K562 (cell line): ENCODE data around the gene EMILIN1. TPM values are rescaled to one million over a fixed set of nuclear protein-coding genes. Genes with fewer than 3 reads are reported as not detected.

Experiments used
- GTF2F1 ChIP-seq: IDR thresholded peaks from 2 replicates; pipeline ENCODE4 v1.6.1; 2011; ENCODE audit warnings: low read depth, low read length, improper control_type of control experiment
- HDAC1 ChIP-seq, 2 experiments: fragments of 450-650 bp; IDR thresholded peaks; 2 replicates each; pipeline ENCODE4 v1.6.1; 2016 to 2017; ENCODE audit warnings: inconsistent platforms in 1 of 2, mild to moderate bottlenecking in 1 of 2, moderate library complexity in 1 of 2
- HNRNPUL1 ChIP-seq: fragments of 200-400 bp; formaldehyde crosslinking; IDR thresholded peaks from 2 replicates; pipeline ENCODE4 v1.6.1; 2017; ENCODE audit warnings: low read length
- KLF16 ChIP-seq: IDR thresholded peaks from 2 replicates; pipeline ENCODE4 v1.6.1; 2016; ENCODE audit warnings: antibody characterized with exemption
- SMARCA5 ChIP-seq: fragments of 450-650 bp; IDR thresholded peaks from 2 replicates; pipeline ENCODE4 v1.6.1; 2016
- TRIM24 ChIP-seq, 2 experiments: fragments of 450-650 bp; IDR thresholded peaks; 2 replicates each; pipeline ENCODE4 v1.6.1; 2016
- ZBED1 ChIP-seq: IDR thresholded peaks from 2 replicates; pipeline ENCODE4 v1.6.1; 2014
- ZNF174 ChIP-seq: fragments of 250-450 bp; sonication (Bioruptor Pico); IDR thresholded peaks from 2 replicates; pipeline ENCODE4 v1.4.0; 2020; ENCODE audit warnings: mild to moderate bottlenecking
- ZNF384 ChIP-seq: IDR thresholded peaks from 2 replicates; pipeline ENCODE4 v1.6.1; 2012; ENCODE audit warnings: low read depth, low read length, improper control_type of control experiment
- polyA plus RNA-seq, 8 experiments: library from polyadenylated mRNA; depleted of rRNA in 4 of 8; stranded (reverse) in 5 of 8; unstranded in 3 of 8; fragments of >200 nt; fragmentation: Nextera tagmentation in 2 of 8; fragmentation: Illumina TruSeq in 1 of 8; extraction: Ambion mirVana in 2 of 8; extraction: Trizol in 1 of 8; gene quantifications; 2 replicates each; pipeline versions ENCODE4 v1.2.1 to v1.2.3, GENCODE V29; 2011 to 2014; ENCODE audit warnings: inconsistent platforms in 1 of 8, missing spikeins in 1 of 8
- total RNA-seq, 7 experiments: library from RNA; depleted of rRNA in 6 of 7; stranded (reverse); fragments of >200 nt in 6 of 7; fragmentation: Illumina TruSeq in 2 of 7; extraction: Trizol in 2 of 7; gene quantifications; 2 replicates each; pipeline versions ENCODE4 v1.2.1 to v1.2.3, GENCODE V29; 2011 to 2021; ENCODE audit warnings: low replicate concordance in 1 of 7
- TF ChIP-seq, protein P1 (sequence below), 2 experiments: fragments of 450-650 bp in 1 of 2; sonication (generic) in 1 of 2; formaldehyde crosslinking in 1 of 2; IDR thresholded peaks; 2 replicates each; pipeline versions ENCODE4 v1.7.1 to v1.9.0; 2016 to 2022; ENCODE audit warnings: inconsistent platforms in 1 of 2, mild to moderate bottlenecking in 1 of 2, missing genetic modification reagents in 1 of 2
- TF ChIP-seq, protein P2 (sequence below), 3 experiments: fragments of 200-800 bp in 1 of 3; sonication (Bioruptor generic) in 1 of 3; sonication (generic) in 1 of 3; formaldehyde crosslinking in 1 of 3; IDR thresholded peaks; 2 replicates each; pipeline versions ENCODE4 v1.6.1 to v1.8.0; 2016 to 2022; ENCODE audit warnings: mild to moderate bottlenecking in 2 of 3, missing compliant biosample characterization in 2 of 3, missing genetic modification characterization in 2 of 3, missing genetic modification reagents in 1 of 3
- TF ChIP-seq, protein P3 (sequence below): fragments of 450-650 bp; formaldehyde crosslinking; IDR thresholded peaks from 2 replicates; pipeline ENCODE4 v1.4.0; 2022; ENCODE audit warnings: missing genetic modification characterization
- TF ChIP-seq, protein P4 (sequence below): conservative IDR thresholded peaks from 2 replicates; pipeline ENCODE4 v1.6.1; 2011; ENCODE audit warnings: low read depth, mild to moderate bottlenecking, low read length; ENCODE audit not compliant: control insufficient read depth
- TF ChIP-seq, protein P5 (sequence below): fragments of 450-650 bp; IDR thresholded peaks from 2 replicates; pipeline ENCODE4 v1.6.1; 2016; ENCODE audit warnings: low read depth, mild to moderate bottlenecking, moderate library complexity

Gene EMILIN1
- total and polyA plus RNA-seq, 9 of the 15 experiments (the other 6 are each of a cell fraction or from before 2014, with no cell fraction given), result 0.04 to 2.7 (median 0.54) TPM; not detected in 2

DNA sequence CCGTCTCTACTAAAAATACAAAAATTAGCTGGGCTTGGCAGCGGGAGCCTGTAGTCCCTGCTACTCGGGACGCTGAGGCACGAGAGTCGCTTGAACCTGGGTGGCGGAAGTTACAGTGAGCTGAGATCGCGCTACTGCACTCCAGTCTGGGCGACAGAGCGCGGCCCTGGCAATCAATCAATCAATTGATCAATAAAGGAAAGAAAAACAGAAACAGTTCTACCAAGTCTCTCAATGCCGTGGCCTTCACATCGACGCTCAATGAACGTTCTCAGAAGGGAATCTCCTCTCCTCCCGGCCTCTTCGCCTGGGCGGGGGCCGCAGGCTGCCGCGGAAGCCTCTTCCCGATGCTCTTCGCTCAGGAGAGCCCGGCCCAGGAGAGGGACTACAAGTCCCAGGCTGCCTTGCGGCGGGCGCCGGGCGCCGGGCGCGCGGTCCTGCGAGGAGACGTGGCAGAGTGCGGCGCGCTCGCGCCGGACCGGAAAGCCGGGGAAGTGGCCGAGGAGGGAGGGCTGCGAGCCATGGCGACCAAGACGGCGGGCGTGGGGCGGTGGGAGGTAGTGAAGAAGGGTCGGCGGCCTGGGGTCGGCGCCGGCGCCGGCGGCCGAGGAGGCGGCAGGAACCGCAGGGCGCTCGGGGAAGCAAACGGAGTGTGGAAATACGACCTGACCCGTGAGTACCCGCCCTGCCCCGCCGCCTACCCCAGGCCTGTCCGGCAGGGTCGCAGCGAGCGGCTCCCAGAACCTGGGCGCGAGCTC lies 45.7 kb upstream of the EMILIN1 start, which contains the start of gene TMEM214 (continued):
- TF ChIP-seq, protein P1, sequence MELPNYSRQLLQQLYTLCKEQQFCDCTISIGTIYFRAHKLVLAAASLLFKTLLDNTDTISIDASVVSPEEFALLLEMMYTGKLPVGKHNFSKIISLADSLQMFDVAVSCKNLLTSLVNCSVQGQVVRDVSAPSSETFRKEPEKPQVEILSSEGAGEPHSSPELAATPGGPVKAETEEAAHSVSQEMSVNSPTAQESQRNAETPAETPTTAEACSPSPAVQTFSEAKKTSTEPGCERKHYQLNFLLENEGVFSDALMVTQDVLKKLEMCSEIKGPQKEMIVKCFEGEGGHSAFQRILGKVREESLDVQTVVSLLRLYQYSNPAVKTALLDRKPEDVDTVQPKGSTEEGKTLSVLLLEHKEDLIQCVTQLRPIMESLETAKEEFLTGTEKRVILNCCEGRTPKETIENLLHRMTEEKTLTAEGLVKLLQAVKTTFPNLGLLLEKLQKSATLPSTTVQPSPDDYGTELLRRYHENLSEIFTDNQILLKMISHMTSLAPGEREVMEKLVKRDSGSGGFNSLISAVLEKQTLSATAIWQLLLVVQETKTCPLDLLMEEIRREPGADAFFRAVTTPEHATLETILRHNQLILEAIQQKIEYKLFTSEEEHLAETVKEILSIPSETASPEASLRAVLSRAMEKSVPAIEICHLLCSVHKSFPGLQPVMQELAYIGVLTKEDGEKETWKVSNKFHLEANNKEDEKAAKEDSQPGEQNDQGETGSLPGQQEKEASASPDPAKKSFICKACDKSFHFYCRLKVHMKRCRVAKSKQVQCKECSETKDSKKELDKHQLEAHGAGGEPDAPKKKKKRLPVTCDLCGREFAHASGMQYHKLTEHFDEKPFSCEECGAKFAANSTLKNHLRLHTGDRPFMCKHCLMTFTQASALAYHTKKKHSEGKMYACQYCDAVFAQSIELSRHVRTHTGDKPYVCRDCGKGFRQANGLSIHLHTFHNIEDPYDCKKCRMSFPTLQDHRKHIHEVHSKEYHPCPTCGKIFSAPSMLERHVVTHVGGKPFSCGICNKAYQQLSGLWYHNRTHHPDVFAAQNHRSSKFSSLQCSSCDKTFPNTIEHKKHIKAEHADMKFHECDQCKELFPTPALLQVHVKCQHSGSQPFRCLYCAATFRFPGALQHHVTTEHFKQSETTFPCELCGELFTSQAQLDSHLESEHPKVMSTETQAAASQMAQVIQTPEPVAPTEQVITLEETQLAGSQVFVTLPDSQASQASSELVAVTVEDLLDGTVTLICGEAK (IDR thresholded peaks at IDR 0.05), result peak; percentile 27; the same call in 1 of the 2 replicates
- TF ChIP-seq, protein P1 (CRISPR knock-in tag; IDR thresholded peaks at IDR 0.05), result no peak
- TF ChIP-seq ZNF384 (no peak), HDAC1 (IDR thresholded peaks at IDR 0.05) (peak in 1 of 2 experiments; percentile 52; a peak in 1 of 4 replicates), TRIM24 (IDR thresholded peaks at IDR 0.05) (no peak), ZBED1 (no peak), ZNF174 (CRISPR knock-in tag) (no peak), HNRNPUL1 (no peak), SMARCA5 (peak; percentile 32; the same call in 1 of the 2 replicates), KLF16 (no peak), GTF2F1 (no peak)
- TF ChIP-seq, protein P2, sequence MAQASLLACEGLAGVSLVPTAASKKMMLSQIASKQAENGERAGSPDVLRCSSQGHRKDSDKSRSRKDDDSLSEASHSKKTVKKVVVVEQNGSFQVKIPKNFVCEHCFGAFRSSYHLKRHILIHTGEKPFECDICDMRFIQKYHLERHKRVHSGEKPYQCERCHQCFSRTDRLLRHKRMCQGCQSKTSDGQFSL (CRISPR knock-in tag; IDR thresholded peaks at IDR 0.05), result peak; percentile 57; the same call in 1 of the 2 replicates
- TF ChIP-seq, protein P2 (tag; IDR thresholded peaks at IDR 0.05), result no peak
- TF ChIP-seq, protein P3, sequence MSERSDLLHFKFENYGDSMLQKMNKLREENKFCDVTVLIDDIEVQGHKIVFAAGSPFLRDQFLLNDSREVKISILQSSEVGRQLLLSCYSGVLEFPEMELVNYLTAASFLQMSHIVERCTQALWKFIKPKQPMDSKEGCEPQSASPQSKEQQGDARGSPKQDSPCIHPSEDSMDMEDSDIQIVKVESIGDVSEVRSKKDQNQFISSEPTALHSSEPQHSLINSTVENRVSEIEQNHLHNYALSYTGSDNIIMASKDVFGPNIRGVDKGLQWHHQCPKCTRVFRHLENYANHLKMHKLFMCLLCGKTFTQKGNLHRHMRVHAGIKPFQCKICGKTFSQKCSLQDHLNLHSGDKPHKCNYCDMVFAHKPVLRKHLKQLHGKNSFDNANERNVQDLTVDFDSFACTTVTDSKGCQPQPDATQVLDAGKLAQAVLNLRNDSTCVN, result no peak
- TF ChIP-seq, protein P4, sequence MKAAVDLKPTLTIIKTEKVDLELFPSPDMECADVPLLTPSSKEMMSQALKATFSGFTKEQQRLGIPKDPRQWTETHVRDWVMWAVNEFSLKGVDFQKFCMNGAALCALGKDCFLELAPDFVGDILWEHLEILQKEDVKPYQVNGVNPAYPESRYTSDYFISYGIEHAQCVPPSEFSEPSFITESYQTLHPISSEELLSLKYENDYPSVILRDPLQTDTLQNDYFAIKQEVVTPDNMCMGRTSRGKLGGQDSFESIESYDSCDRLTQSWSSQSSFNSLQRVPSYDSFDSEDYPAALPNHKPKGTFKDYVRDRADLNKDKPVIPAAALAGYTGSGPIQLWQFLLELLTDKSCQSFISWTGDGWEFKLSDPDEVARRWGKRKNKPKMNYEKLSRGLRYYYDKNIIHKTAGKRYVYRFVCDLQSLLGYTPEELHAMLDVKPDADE, result peak; percentile 97
- TF ChIP-seq, protein P5, sequence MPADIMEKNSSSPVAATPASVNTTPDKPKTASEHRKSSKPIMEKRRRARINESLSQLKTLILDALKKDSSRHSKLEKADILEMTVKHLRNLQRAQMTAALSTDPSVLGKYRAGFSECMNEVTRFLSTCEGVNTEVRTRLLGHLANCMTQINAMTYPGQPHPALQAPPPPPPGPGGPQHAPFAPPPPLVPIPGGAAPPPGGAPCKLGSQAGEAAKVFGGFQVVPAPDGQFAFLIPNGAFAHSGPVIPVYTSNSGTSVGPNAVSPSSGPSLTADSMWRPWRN, result no peak; the same call in 1 of the 2 replicates
